HUES48 (cell line): ENCODE data around the gene NKIRAS1.
"Not testable (repeated sequence)": the region's sequence is repeated elsewhere in the genome, so short reads cannot be mapped to it uniquely, and the experiment has no call there.

ENCODE experiments used
- H3K27ac ChIP-seq: one replicate; pipeline ENCODE4 v1.7.0; 2013; ENCODE audit warnings: low read depth, low read length, inconsistent platforms
- H3K27me3 ChIP-seq: 2 replicates; pipeline ENCODE4 v1.6.1; 2013; ENCODE audit warnings: mild to moderate bottlenecking, low read length; ENCODE audit not compliant: control insufficient read depth, insufficient read depth
- H3K36me3 ChIP-seq: 2 replicates; pipeline ENCODE4 v1.6.1; 2013; ENCODE audit warnings: low read length; ENCODE audit not compliant: control insufficient read depth, insufficient read depth
- H3K4me1 ChIP-seq: 2 replicates; pipeline ENCODE4 v1.6.1; 2013; ENCODE audit warnings: mild to moderate bottlenecking, low read length; ENCODE audit not compliant: control insufficient read depth, insufficient read depth
- H3K4me3 ChIP-seq: 2 replicates; pipeline ENCODE4 v1.5.1; 2013; ENCODE audit warnings: mild to moderate bottlenecking, low read depth, low read length
- H3K9ac ChIP-seq: 2 replicates; pipeline ENCODE4 v1.6.1; 2013; ENCODE audit warnings: mild to moderate bottlenecking, low read depth, low read length, moderate library complexity
- H3K9me3 ChIP-seq: 2 replicates; pipeline ENCODE4 v1.6.1; 2013; ENCODE audit warnings: low read length; ENCODE audit not compliant: control insufficient read depth, insufficient read depth

NKIRAS1 gene

GRCh38 chr3:23859012-23859743 lies 57.6 kb downstream of the NKIRAS1 start:
- Histone ChIP-seq H3K36me3 (peaks cover 4% of the 10 kb centered on the region), H3K9me3 (no peaks in the 10 kb centered on the region), H3K9ac (no peak overlapping the region), H3K27me3 (no peaks in the 10 kb centered on the region), H3K27ac (no peak overlapping the region), H3K4me1 (peaks cover 12% of the 10 kb centered on the region; the same call in 1 of the 2 replicates), H3K4me3 (no peak overlapping the region)

DNA sequence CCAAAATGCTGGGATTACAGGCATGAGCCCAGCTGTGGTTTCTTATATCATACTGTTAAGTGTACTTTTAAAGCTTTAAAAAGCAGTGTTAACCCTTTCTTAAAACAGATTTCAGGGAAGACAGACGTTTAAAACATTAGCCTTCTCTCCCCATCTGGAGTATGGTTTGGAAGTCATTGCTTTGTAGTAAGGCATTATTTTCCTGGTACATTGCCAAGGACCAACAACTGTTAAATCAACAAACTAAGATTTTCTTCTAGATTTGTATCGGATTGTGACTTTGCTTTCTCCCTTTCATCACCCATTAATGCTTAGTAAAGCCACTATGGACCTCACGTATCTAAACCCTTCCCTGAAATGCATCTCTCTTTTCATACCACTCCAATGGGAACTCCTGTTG lies 60.5 kb downstream of the NKIRAS1 start:
- Histone ChIP-seq H3K4me1 (peaks cover 12% of the 10 kb centered on the region; the same call in 1 of the 2 replicates), H3K27ac (no peak overlapping the region), H3K9ac (no peak overlapping the region), H3K36me3 (no peaks in the 10 kb centered on the region), H3K4me3 (no peak overlapping the region), H3K9me3 (no peaks in the 10 kb centered on the region), H3K27me3 (no peaks in the 10 kb centered on the region)

DNA sequence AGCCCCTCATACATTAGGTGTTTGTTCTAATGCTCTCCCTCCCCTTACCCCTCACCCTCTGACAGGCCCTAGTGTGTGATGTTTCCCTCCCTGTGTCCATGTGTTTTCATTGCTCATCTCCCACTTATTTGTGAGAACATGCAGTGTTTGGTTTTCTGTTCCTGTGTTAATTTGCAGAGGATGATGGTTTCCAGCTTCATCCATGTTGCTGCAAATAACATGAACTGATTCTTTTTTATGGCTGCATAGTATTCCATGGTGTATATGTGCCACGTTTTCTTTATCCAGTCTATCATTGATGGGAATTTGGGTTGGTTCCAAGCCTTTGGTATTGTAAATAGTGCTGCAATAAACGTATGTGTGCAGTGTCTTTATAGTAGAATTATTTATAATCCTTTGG lies 67.3 kb downstream of the NKIRAS1 start:
- not testable (repeated sequence) for H3K4me1 ChIP-seq, H3K9me3 ChIP-seq, H3K27ac ChIP-seq, H3K36me3 ChIP-seq, H3K4me3 ChIP-seq, H3K9ac ChIP-seq, H3K27me3 ChIP-seq

DNA sequence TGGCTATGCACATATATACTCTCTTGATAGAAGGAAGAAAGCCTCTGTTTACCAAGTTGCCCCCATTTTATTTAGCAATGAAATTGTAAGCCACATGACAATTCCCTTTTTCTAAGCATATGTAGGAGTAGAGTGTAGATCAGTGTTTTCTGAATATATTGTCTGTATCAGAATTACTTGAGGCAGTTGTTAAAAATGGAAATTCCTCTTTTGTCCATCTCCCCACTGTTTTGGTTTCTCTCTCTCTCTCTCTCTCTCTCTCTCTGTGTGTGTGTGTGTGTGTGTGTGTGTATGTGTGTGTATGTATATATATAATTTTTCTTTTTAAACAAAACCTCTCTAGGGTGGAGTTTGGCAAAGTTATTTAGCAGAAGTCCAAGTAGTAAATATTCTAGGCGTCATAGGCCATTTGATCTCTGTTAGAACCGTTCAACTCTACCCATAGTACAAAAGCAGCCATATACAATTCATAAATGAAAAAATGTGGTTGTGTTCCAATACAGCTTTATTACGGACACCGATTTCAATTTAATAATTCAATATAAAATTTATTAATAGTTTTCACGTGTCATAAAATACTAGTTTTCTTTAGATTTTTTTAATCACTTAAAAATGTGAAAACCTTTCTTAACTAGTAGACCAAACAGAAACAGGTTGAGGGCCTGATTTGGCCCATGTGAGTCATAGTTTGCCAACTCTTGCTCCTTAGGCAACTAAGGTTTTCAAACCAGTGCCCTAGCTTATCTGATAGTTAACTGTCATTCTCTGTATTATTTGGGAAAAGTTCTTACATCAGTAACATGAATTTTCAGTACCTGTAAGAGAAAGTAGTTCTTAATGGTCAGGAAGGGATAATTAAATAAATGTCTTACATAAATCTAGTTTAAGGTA lies 71.2 kb downstream of the NKIRAS1 start:
- Histone ChIP-seq H3K4me3 (no peak overlapping the region), H3K9me3 (no peaks in the 10 kb centered on the region), H3K9ac (no peak overlapping the region), H3K27ac (no peak overlapping the region), H3K36me3 (no peaks in the 10 kb centered on the region), H3K4me1 (peaks cover 3% of the 10 kb centered on the region), H3K27me3 (no peaks in the 10 kb centered on the region)

DNA sequence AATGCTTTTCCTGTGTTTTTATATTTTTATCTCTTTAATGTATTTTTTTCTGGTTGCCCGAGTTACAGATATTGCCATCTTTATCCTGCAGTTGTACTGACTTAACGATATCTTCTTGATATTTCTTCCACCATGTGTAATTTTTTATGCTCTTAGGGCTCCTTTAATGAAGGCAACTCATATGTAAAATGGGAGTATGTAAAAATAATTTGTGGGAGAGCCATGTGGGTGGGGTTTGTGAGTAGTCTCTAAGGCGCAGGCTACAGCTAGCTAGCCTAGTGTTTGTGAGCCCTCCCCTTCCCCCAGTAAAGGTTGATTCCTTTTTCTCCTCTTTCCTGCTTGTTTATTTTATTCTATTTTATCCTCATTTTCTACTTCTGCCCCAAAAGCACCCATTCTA lies 72.9 kb downstream of the NKIRAS1 start:
- Histone ChIP-seq H3K9me3 (no peaks in the 10 kb centered on the region), H3K4me1 (peaks cover 12% of the 10 kb centered on the region), H3K9ac (no peak overlapping the region), H3K27ac (no peak overlapping the region), H3K27me3 (no peaks in the 10 kb centered on the region), H3K36me3 (no peaks in the 10 kb centered on the region), H3K4me3 (no peak overlapping the region)
